GM23338 (cell line): ENCODE results near the gene COPB2. TPM values are rescaled to one million over a fixed set of nuclear protein-coding genes. Genes with fewer than 3 reads are reported as not detected.

Experiments used
- ATAC-seq: fragments of 200-7000 bp; cut with Tn5 transposase; 3 replicates; pipeline ENCODE4 v1.9.1; 2020
- DNase-seq: peaks from one replicate; pipeline ENCODE4 v3.0.0-alpha.2; 2015; ENCODE audit warnings: low spot score
- H2AFZ ChIP-seq: fragments of 200-600 bp; sonication (generic); 2 replicates; pipeline ENCODE4 v1.8.0; 2016; ENCODE audit warnings: antibody characterized with exemption, mild to moderate bottlenecking, moderate library complexity
- H3F3A ChIP-seq: fragments of 200-600 bp; sonication (generic); replicated peaks from 2 replicates; pipeline ENCODE4 v1.8.0; 2017; ENCODE audit warnings: antibody characterized with exemption, mixed run types, low read depth
- H3K27ac ChIP-seq: fragments of 200-600 bp; sonication (generic); 2 replicates; pipeline ENCODE4 v1.6.1; 2016; ENCODE audit warnings: low read depth
- H3K27me3 ChIP-seq: fragments of 200-600 bp; sonication (generic); 2 replicates; pipeline ENCODE4 v1.8.0; 2016; ENCODE audit warnings: mild to moderate bottlenecking, mixed run types, moderate library complexity; ENCODE audit not compliant: insufficient read depth
- H3K36me3 ChIP-seq: fragments of 200-600 bp; sonication (generic); 2 replicates; pipeline ENCODE4 v1.8.0; 2016; ENCODE audit warnings: mild to moderate bottlenecking; ENCODE audit not compliant: insufficient read depth
- H3K4me1 ChIP-seq: fragments of 200-600 bp; sonication (generic); 2 replicates; pipeline ENCODE4 v1.8.0; 2016; ENCODE audit warnings: mild to moderate bottlenecking, moderate library complexity; ENCODE audit not compliant: insufficient read depth
- H3K4me2 ChIP-seq: fragments of 200-600 bp; sonication (generic); 2 replicates; pipeline ENCODE4 v1.7.1; 2017; ENCODE audit warnings: mixed run types
- H3K4me3 ChIP-seq: fragments of 200-600 bp; sonication (generic); 2 replicates; pipeline ENCODE4 v1.6.1; 2016; ENCODE audit warnings: mixed run types
- H3K79me2 ChIP-seq: fragments of 200-600 bp; sonication (generic); replicated peaks from 2 replicates; pipeline ENCODE4 v1.8.0; 2017; ENCODE audit warnings: mild to moderate bottlenecking; ENCODE audit not compliant: insufficient read depth
- H3K9me2 ChIP-seq: fragments of 200-600 bp; sonication (generic); 2 replicates; pipeline ENCODE4 v1.8.0; 2017; ENCODE audit not compliant: insufficient read depth
- H4K20me1 ChIP-seq: fragments of 200-600 bp; sonication (generic); replicated peaks from 2 replicates; pipeline ENCODE4 v1.8.0; 2017; ENCODE audit warnings: mild to moderate bottlenecking; ENCODE audit not compliant: insufficient read depth
- H3K27ac Mint-ChIP-seq: 2 replicates; pipeline ENCODE4 v1.8.0; 2020; ENCODE audit warnings: inconsistent platforms, mild to moderate bottlenecking, moderate library complexity, mixed read lengths
- H3K27me3 Mint-ChIP-seq: 3 replicates; pipeline ENCODE4 v1.8.0; 2022; ENCODE audit warnings: low read depth, mild to moderate bottlenecking, moderate library complexity, mixed read lengths, inconsistent platforms; ENCODE audit not compliant: insufficient read depth, poor library complexity
- H3K36me3 Mint-ChIP-seq: 3 replicates; pipeline ENCODE4 v1.8.0; 2021; ENCODE audit warnings: low read depth, mild to moderate bottlenecking, inconsistent platforms, moderate library complexity, mixed read lengths
- H3K4me1 Mint-ChIP-seq: 3 replicates; pipeline ENCODE4 v1.8.0; 2020; ENCODE audit warnings: mild to moderate bottlenecking, inconsistent platforms, mixed read lengths
- H3K4me3 Mint-ChIP-seq: 3 replicates; pipeline ENCODE4 v1.8.0; 2021; ENCODE audit warnings: moderate library complexity, mild to moderate bottlenecking, inconsistent platforms, mixed read lengths
- H3K9me3 Mint-ChIP-seq: 3 replicates; pipeline ENCODE4 v1.8.0; 2020; ENCODE audit warnings: moderate library complexity, mild to moderate bottlenecking, inconsistent platforms, mixed read lengths
- CREB1 ChIP-seq: fragments of 250-450 bp; sonication (Bioruptor Pico); IDR thresholded peaks from 2 replicates; pipeline ENCODE4 v1.5.0; 2020; ENCODE audit warnings: low read depth, mild to moderate bottlenecking, moderate library complexity
- CTCF ChIP-seq, 2 experiments: fragments of 200-600 bp in 1 of 2; sonication (generic) in 1 of 2; conservative IDR thresholded peaks; 2 replicates each; pipeline versions ENCODE4 v1.5.1 to v1.6.1; 2016 to 2017; ENCODE audit warnings: antibody characterized with exemption in 2 of 2, low read depth in 2 of 2, mild to moderate bottlenecking in 2 of 2, moderate library complexity in 1 of 2
- ETS1 ChIP-seq: IDR thresholded peaks from 2 replicates; pipeline ENCODE4 v1.6.1; 2016; ENCODE audit warnings: antibody characterized with exemption
- EZH2 ChIP-seq: fragments of 200-600 bp; sonication (generic); IDR thresholded peaks from one replicate; pipeline ENCODE4 v1.8.0; 2017; ENCODE audit warnings: antibody characterized with exemption, mild to moderate bottlenecking, low read depth; ENCODE audit not compliant: unreplicated experiment
- EZH2phosphoT487 ChIP-seq: fragments of 200-600 bp; sonication (generic); IDR thresholded peaks from one replicate; pipeline ENCODE4 v1.8.1; 2018; ENCODE audit warnings: antibody characterized with exemption; ENCODE audit not compliant: unreplicated experiment
- JUNB ChIP-seq: IDR thresholded peaks from one replicate; pipeline ENCODE4 v1.6.1; 2016; ENCODE audit warnings: antibody characterized with exemption; ENCODE audit not compliant: unreplicated experiment
- NANOG ChIP-seq: IDR thresholded peaks from 2 replicates; pipeline ENCODE4 v1.6.1; 2016; ENCODE audit warnings: antibody characterized with exemption, borderline replicate concordance
- POLR2AphosphoS5 ChIP-seq: IDR thresholded peaks from 2 replicates; pipeline ENCODE4 v1.6.1; 2016; ENCODE audit warnings: antibody characterized with exemption, low read depth
- REST ChIP-seq: IDR thresholded peaks from one replicate; pipeline ENCODE4 v1.6.1; 2018; ENCODE audit warnings: antibody characterized with exemption; ENCODE audit not compliant: unreplicated experiment
- STAT1 ChIP-seq: IDR thresholded peaks from one replicate; pipeline ENCODE4 v1.6.1; 2016; ENCODE audit warnings: antibody characterized with exemption; ENCODE audit not compliant: unreplicated experiment
- ZNF114 ChIP-seq: fragments of 250-450 bp; sonication (Bioruptor Pico); IDR thresholded peaks from 2 replicates; pipeline ENCODE4 v1.5.0; 2020; ENCODE audit warnings: mild to moderate bottlenecking, moderate library complexity
- ZNF331 ChIP-seq: fragments of 250-450 bp; sonication (Bioruptor Pico); IDR thresholded peaks from 2 replicates; pipeline ENCODE4 v1.5.0; 2020; ENCODE audit warnings: low read depth, mild to moderate bottlenecking, moderate library complexity
- polyA plus RNA-seq: library from polyadenylated mRNA; unstranded; fragments of >200 nt; fragmentation: Nextera tagmentation; extraction: Ambion mirVana; gene quantifications from 2 replicates; pipeline ENCODE4 v1.2.1, GENCODE V29; 2016
- total RNA-seq: library from RNA; depleted of rRNA; stranded (reverse); fragments of >200 nt; shearing (Covaris generic); gene quantifications from 2 replicates; pipeline ENCODE4 v1.2.3, GENCODE V29; 2014

Gene COPB2
- total and polyA plus RNA-seq, 2 experiments from 2014 or later = 48.2 to 89.1 TPM

- Histone ChIP-seq H3F3A (no peaks in the 10 kb centered on the region), H3K4me1 (peaks cover 4% of the 10 kb centered on the region; the same call in 1 of the 2 replicates), H3K4me3 (no peak overlapping the region), H4K20me1 (no peaks in the 10 kb centered on the region), H3K9me2 (no peaks in the 10 kb centered on the region), H3K4me2 (no peak overlapping the region), H2AFZ (no peak overlapping the region), H3K27ac (no peak overlapping the region), H3K79me2 (no peaks in the 10 kb centered on the region), H3K36me3 (no peaks in the 10 kb centered on the region), H3K27me3 (peaks cover 4% of the 10 kb centered on the region; the same call in 1 of the 2 replicates)
- Mint-ChIP-seq H3K4me1 (peaks cover 2% of the 10 kb centered on the region; the same call in 1 of the 3 replicates), H3K27ac (no peak overlapping the region), H3K4me3 (no peak overlapping the region), H3K9me3 (no peaks in the 10 kb centered on the region), H3K36me3 (no peaks in the 10 kb centered on the region), H3K27me3 (peaks cover 12% of the 10 kb centered on the region)
- ATAC-seq = no peak
- TF ChIP-seq JUNB = no peak
- TF ChIP-seq POLR2AphosphoS5 = no peak
- TF ChIP-seq ZNF331 = no peak
- no peak for TF ChIP-seq NANOG
- no peak for TF ChIP-seq EZH2
- DNase-seq = no peak
Measured at GRCh38 chr3:139326131-139326530, 63.3 kb downstream of the COPB2 start.

- H3K4me1 Mint-ChIP-seq = peaks cover 2% of the 10 kb centered on the region; the same call in 1 of the 3 replicates
- no peak overlapping the region for H2AFZ ChIP-seq
- peaks cover 4% of the 10 kb centered on the region; the same call in 1 of the 2 replicates for H3K27me3 ChIP-seq
- H3K4me1 ChIP-seq = peaks cover 4% of the 10 kb centered on the region
- no peak overlapping the region for H3K4me3 Mint-ChIP-seq
- DNase-seq (no peak), ATAC-seq (no peak)
- no peaks in the 10 kb centered on the region for H3F3A ChIP-seq
- no peak overlapping the region for H3K27ac Mint-ChIP-seq
- no peaks in the 10 kb centered on the region for H3K9me2 ChIP-seq
- H4K20me1 ChIP-seq = no peaks in the 10 kb centered on the region
- H3K36me3 Mint-ChIP-seq = no peaks in the 10 kb centered on the region
- no peak overlapping the region for H3K4me3 ChIP-seq
- no peaks in the 10 kb centered on the region for H3K79me2 ChIP-seq
- H3K27ac ChIP-seq = no peak overlapping the region
- no peaks in the 10 kb centered on the region for H3K9me3 Mint-ChIP-seq
- H3K4me2 ChIP-seq = no peak overlapping the region
- peaks cover 12% of the 10 kb centered on the region for H3K27me3 Mint-ChIP-seq
- H3K36me3 ChIP-seq = no peaks in the 10 kb centered on the region
- TF ChIP-seq ZNF114 (CRISPR knock-in tag) (no peak), ETS1 (no peak), EZH2phosphoT487 (no peak), ZNF331 (no peak), POLR2AphosphoS5 (no peak), REST (no peak), EZH2 (no peak), CTCF (conservative IDR thresholded peaks at IDR 0.05; ENCODE audit: low read depth in 2 of 2) (no peak), JUNB (no peak), STAT1 (no peak), CREB1 (CRISPR knock-in tag) (no peak)
Measured at GRCh38 chr3:139325551-139325950, 63.9 kb downstream of the COPB2 start.
